Measurements from ENCODE around the gene NWD2.

NWD2 gene

DNA sequence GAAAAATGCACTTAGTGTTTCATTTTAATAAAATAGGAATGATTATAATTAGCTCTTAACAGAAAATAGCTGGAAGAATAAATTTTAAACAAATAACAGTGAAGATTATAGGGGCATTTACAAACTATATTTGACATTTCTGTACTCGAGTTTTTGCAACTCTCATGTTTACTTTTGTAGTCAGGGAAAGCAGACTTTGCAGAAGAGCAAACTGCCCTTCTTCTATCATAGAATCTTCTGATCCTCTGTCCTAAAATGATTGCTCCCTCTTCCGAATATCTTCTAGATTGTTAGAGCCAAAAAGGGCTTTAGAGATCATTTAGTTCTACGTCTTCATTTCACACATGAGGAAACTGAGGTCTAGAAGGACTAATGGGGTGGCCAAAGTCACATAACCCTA lies 222.7 kb downstream of the NWD2 start:
- H3K36me3 ChIP-seq (ENCODE audit: control insufficient read depth, insufficient read depth, low read length): no peaks in the 10 kb centered on the region
- no peak overlapping the region for H3K27ac ChIP-seq (ENCODE audit: low read length)
- WGBS (ENCODE audit: insufficient coverage, insufficient read length): no CpG with 5 or more reads among the region's 3 CpGs
- DNase-seq (ENCODE audit: low read depth, low spot score): no peak
- H3K4me3 ChIP-seq (ENCODE audit: low read length): no peak overlapping the region
- H3K27me3 ChIP-seq (ENCODE audit: control insufficient read depth, insufficient read depth, low read length): no peaks in the 10 kb centered on the region
- H3K4me1 ChIP-seq (ENCODE audit: control insufficient read depth, insufficient read depth, low read length): no peaks in the 10 kb centered on the region
- no peaks in the 10 kb centered on the region for H3K9me3 ChIP-seq (ENCODE audit: control insufficient read depth, insufficient read depth, low read length)

DNA sequence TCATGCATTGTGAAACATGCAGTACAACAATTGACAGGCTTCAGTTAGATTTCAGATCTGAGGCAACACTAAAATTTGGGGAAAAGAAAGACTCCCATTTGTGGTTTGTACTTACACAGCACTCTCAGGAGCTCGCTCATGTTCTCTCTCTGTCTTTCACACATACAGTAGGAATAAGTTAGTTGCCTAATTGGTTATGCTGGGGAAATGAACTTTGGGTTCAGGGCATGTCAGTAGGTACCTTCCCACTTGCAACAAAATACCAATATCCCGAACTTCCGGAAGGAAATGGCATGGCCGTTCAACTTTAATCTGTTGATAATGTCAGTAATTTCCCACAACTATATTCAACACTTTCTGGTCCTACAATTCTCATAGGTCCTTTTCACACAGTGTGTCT lies 223.3 kb downstream of the NWD2 start:
- Histone ChIP-seq H3K27ac (ENCODE audit: low read length) (no peak overlapping the region), H3K4me3 (ENCODE audit: low read length) (no peak overlapping the region), H3K4me1 (ENCODE audit: control insufficient read depth, insufficient read depth, low read length) (no peaks in the 10 kb centered on the region), H3K36me3 (ENCODE audit: control insufficient read depth, insufficient read depth, low read length) (no peaks in the 10 kb centered on the region), H3K27me3 (ENCODE audit: control insufficient read depth, insufficient read depth, low read length) (no peaks in the 10 kb centered on the region), H3K9me3 (ENCODE audit: control insufficient read depth, insufficient read depth, low read length) (no peaks in the 10 kb centered on the region)
- WGBS (ENCODE audit: insufficient coverage, insufficient read length): no CpG with 5 or more reads among the region's 4 CpGs
- DNase-seq (ENCODE audit: low read depth, low spot score): no peak

DNA sequence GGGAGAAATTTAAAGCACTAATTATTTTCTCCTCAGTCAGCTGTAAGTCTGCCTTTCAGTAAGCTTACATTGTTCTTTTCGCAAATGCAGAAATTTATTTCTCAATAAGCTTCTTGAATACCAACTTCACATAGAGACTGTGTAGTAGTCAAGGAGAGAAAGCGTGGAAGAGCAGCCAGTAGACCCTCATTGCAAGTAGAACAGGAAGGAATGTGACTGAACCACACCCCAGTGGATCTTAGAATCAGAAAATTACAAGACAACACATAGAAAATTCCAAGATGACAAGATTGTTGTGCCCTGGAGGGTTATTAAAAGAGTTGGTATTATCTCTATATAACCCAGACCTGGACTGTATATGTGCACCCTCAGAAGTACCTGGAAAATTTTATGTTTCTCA lies 224.7 kb downstream of the NWD2 start:
- Histone ChIP-seq H3K9me3 (ENCODE audit: control insufficient read depth, insufficient read depth, low read length) (no peaks in the 10 kb centered on the region), H3K27ac (ENCODE audit: low read length) (no peak overlapping the region), H3K27me3 (ENCODE audit: control insufficient read depth, insufficient read depth, low read length) (no peaks in the 10 kb centered on the region), H3K4me1 (ENCODE audit: control insufficient read depth, insufficient read depth, low read length) (no peaks in the 10 kb centered on the region), H3K36me3 (ENCODE audit: control insufficient read depth, insufficient read depth, low read length) (no peaks in the 10 kb centered on the region), H3K4me3 (ENCODE audit: low read length) (no peak overlapping the region)
- WGBS (ENCODE audit: insufficient coverage, insufficient read length): no CpG with 5 or more reads among the region's 2 CpGs
- no peak for DNase-seq (ENCODE audit: low read depth, low spot score)

DNA sequence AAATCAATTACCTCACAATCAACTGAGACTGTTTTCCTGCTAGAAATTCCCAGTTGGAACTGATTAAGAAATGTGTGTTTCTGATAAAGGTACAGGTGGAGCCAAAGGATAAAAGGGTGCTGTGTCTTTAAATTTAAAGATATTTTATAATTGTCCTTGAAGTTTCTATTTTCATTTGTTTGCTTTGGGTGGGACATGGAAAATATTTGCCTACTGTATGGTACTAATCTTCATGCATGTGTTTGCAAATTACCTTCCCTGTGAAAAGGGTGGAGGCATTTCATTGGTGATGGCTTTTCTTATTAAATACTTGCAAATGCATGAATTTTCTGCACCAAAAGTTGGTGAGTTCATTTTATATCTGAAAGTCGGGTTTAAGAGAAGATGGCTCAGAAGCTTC lies 225.7 kb downstream of the NWD2 start:
- no peaks in the 10 kb centered on the region for H3K9me3 ChIP-seq (ENCODE audit: control insufficient read depth, insufficient read depth, low read length)
- WGBS (ENCODE audit: insufficient coverage, insufficient read length): no CpG with 5 or more reads among the region's 1 CpG

DNA sequence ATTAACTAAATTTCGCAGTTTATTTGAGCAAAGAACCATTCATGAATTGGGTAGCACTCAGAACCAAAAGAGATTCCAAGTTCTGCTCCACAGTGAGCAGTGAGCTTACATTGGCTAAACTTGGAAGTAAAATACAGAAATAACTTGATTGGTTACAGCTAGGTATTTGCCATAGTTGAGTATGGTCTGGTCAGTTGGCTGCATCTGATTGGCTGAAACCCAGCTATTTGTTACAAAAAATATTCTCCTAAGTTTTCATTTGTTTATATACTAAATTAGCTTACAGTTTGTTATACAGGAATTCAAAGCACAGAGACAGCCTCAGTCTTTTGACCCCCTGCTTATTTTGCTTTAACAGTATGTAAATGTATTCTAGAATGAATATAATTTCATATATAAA lies 226.6 kb downstream of the NWD2 start:
- Histone ChIP-seq H3K27ac (ENCODE audit: low read length) (no peak overlapping the region), H3K27me3 (ENCODE audit: control insufficient read depth, insufficient read depth, low read length) (no peaks in the 10 kb centered on the region), H3K4me1 (ENCODE audit: control insufficient read depth, insufficient read depth, low read length) (no peaks in the 10 kb centered on the region), H3K9me3 (ENCODE audit: control insufficient read depth, insufficient read depth, low read length) (no peaks in the 10 kb centered on the region), H3K4me3 (ENCODE audit: low read length) (no peak overlapping the region), H3K36me3 (ENCODE audit: control insufficient read depth, insufficient read depth, low read length) (no peaks in the 10 kb centered on the region)
- WGBS (ENCODE audit: insufficient coverage, insufficient read length): no CpG with 5 or more reads among the region's 1 CpG
- no peak for DNase-seq (ENCODE audit: low read depth, low spot score)

More for the DNA sequence above, 225.7 kb downstream of the NWD2 start:
- H3K27ac ChIP-seq (ENCODE audit: low read length): no peak overlapping the region
- no peaks in the 10 kb centered on the region for H3K4me1 ChIP-seq (ENCODE audit: control insufficient read depth, insufficient read depth, low read length)
- no peak for DNase-seq (ENCODE audit: low read depth, low spot score)
- no peak overlapping the region for H3K4me3 ChIP-seq (ENCODE audit: low read length)
- H3K36me3 ChIP-seq (ENCODE audit: control insufficient read depth, insufficient read depth, low read length): no peaks in the 10 kb centered on the region
- H3K27me3 ChIP-seq (ENCODE audit: control insufficient read depth, insufficient read depth, low read length): no peaks in the 10 kb centered on the region

DNA sequence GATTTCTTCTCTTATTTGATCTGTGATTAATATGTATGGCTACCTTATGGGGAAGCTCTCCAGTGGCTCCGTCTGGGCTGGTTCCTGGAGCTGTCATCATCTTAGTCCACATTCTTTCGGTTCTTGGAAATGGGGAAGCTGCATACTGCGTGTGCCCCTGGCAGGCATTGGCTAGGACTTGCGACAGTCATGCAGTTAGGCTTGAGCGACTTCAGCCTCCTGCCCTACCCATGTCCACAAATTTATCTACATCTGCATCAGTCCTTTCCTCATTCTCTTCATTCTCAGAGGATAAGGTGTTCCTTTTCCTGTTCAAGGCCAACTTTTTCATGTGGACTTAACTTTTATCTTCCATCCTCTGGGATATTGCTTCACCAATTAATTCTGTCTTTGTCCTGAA lies 227.4 kb downstream of the NWD2 start:
- no peak overlapping the region for H3K27ac ChIP-seq (ENCODE audit: low read length)

DNA sequence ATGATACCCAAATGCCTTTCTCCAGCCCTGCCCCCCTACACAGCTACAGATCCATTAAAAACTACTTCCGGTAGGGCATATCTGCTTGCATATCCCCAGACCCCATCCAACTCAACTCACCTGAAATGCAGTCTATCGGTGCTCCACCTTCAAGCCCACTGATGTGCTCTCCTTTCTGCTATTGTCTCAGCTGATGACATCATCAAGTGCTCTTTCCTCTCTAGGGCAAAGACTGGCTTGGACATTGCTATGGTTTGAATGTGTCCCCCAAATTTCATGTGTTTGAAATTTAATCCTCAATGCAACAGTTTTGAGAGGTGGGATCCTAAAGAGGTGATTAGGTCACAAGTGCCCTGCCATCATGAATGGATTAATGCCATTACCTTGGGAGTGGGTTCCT lies 229.3 kb downstream of the NWD2 start:
- no CpG with 5 or more reads among the region's 2 CpGs for WGBS (ENCODE audit: insufficient coverage, insufficient read length)
- DNase-seq (ENCODE audit: low read depth, low spot score): no peak
- no peak overlapping the region for H3K27ac ChIP-seq (ENCODE audit: low read length)
- no peaks in the 10 kb centered on the region for H3K4me1 ChIP-seq (ENCODE audit: control insufficient read depth, insufficient read depth, low read length)
- H3K9me3 ChIP-seq (ENCODE audit: control insufficient read depth, insufficient read depth, low read length): no peaks in the 10 kb centered on the region
- no peak overlapping the region for H3K4me3 ChIP-seq (ENCODE audit: low read length)
- no peaks in the 10 kb centered on the region for H3K36me3 ChIP-seq (ENCODE audit: control insufficient read depth, insufficient read depth, low read length)
- no peaks in the 10 kb centered on the region for H3K27me3 ChIP-seq (ENCODE audit: control insufficient read depth, insufficient read depth, low read length)

More for the DNA sequence above, 227.4 kb downstream of the NWD2 start:
- no CpG with 5 or more reads among the region's 5 CpGs for WGBS (ENCODE audit: insufficient coverage, insufficient read length)
- Histone ChIP-seq H3K4me1 (ENCODE audit: control insufficient read depth, insufficient read depth, low read length) (no peaks in the 10 kb centered on the region), H3K27me3 (ENCODE audit: control insufficient read depth, insufficient read depth, low read length) (no peaks in the 10 kb centered on the region), H3K9me3 (ENCODE audit: control insufficient read depth, insufficient read depth, low read length) (no peaks in the 10 kb centered on the region), H3K4me3 (ENCODE audit: low read length) (no peak overlapping the region), H3K36me3 (ENCODE audit: control insufficient read depth, insufficient read depth, low read length) (no peaks in the 10 kb centered on the region)
- no peak for DNase-seq (ENCODE audit: low read depth, low spot score)

DNA sequence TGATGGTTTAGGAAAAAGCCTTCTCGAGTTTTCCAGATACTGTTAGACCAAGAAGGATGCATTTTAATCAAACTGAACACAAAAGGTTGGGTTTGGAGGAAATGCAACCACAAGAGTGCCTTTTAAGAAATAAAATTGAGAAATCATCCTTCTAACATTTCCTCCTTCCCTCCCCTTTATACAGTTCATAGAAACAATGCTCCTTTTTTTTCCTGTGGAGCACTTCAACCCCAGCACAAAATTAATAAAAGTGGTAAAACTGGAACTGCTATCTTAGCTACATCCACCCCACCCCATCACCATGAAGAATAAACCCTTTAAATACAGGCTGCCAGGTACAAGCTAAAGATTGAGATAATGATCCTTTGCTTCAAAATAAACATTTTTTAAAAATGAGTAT lies 230.5 kb downstream of the NWD2 start:
- DNase-seq (ENCODE audit: low read depth, low spot score): no peak

DNA sequence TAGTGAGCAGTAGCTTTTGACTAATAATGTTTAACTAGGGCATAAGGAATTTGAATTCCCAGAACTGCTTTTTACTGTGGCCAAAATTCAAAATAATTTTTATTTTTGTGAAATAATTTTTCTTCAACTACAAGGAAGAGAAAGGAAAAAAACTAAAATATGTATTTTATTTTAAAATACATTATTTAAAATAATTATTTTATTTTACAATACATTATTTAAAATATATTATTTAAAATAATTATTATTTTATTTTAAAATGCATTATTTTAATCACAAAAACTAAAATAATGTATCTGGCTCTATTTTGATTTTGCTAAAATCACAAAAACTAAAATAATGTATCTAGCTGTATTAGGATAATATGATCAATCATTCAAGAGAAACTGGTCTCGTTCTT lies 231.2 kb downstream of the NWD2 start:
- WGBS (ENCODE audit: insufficient coverage, insufficient read length): no CpG with 5 or more reads among the region's 1 CpG
- Histone ChIP-seq H3K4me1 (ENCODE audit: control insufficient read depth, insufficient read depth, low read length) (no peaks in the 10 kb centered on the region), H3K9me3 (ENCODE audit: control insufficient read depth, insufficient read depth, low read length) (no peaks in the 10 kb centered on the region), H3K36me3 (ENCODE audit: control insufficient read depth, insufficient read depth, low read length) (no peaks in the 10 kb centered on the region), H3K27ac (ENCODE audit: low read length) (no peak overlapping the region), H3K4me3 (ENCODE audit: low read length) (no peak overlapping the region), H3K27me3 (ENCODE audit: control insufficient read depth, insufficient read depth, low read length) (no peaks in the 10 kb centered on the region)
- no peak for DNase-seq (ENCODE audit: low read depth, low spot score)

More for the DNA sequence above, 230.5 kb downstream of the NWD2 start:
- Histone ChIP-seq H3K36me3 (ENCODE audit: control insufficient read depth, insufficient read depth, low read length) (no peaks in the 10 kb centered on the region), H3K9me3 (ENCODE audit: control insufficient read depth, insufficient read depth, low read length) (no peaks in the 10 kb centered on the region), H3K27ac (ENCODE audit: low read length) (no peak overlapping the region), H3K27me3 (ENCODE audit: control insufficient read depth, insufficient read depth, low read length) (no peaks in the 10 kb centered on the region), H3K4me3 (ENCODE audit: low read length) (no peak overlapping the region), H3K4me1 (ENCODE audit: control insufficient read depth, insufficient read depth, low read length) (no peaks in the 10 kb centered on the region)
- WGBS (ENCODE audit: insufficient coverage, insufficient read length): no CpG with 5 or more reads among the region's 1 CpG

DNA sequence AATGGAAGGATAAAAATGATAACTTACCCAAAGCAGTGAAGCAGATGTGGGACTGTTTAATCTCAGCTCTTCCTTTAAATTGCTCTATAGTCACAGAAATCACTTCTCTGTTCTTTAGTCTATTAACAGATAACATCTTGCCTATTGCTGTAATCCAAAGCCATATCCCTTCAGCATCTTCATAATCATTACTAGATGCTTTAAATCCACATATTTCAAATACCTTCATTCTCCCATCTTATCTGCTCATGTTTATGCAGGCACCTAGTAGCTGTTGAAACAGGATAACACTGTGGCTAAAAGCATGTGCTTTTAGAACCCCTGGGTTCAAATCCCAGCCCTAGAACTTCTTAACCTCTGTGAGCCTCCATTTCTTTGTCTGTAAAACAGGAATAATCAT lies 231.7 kb downstream of the NWD2 start:
- no peak for DNase-seq (ENCODE audit: low read depth, low spot score)
- Histone ChIP-seq H3K4me3 (ENCODE audit: low read length) (no peak overlapping the region), H3K36me3 (ENCODE audit: control insufficient read depth, insufficient read depth, low read length) (no peaks in the 10 kb centered on the region), H3K27me3 (ENCODE audit: control insufficient read depth, insufficient read depth, low read length) (no peaks in the 10 kb centered on the region), H3K4me1 (ENCODE audit: control insufficient read depth, insufficient read depth, low read length) (no peaks in the 10 kb centered on the region), H3K9me3 (ENCODE audit: control insufficient read depth, insufficient read depth, low read length) (no peaks in the 10 kb centered on the region), H3K27ac (ENCODE audit: low read length) (no peak overlapping the region)

DNA sequence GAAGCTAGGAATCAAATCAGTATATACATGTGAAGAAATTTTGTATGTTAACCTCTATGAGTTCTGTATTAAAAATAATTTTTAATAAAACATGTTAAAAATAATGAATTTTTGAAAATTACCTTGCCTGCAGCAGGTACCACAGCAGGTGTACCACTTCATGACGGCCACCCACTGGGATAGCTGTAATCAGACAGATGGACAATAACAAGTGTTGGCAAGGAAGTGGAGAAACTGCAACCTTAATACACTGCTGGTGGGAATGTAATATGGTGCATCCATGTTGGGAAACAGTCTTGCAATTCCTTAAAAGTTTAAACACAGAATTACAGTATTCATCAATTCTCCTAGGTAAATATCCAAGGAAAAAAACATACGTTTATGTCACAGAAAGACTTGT lies 232.1 kb downstream of the NWD2 start:
- no peak overlapping the region for H3K4me3 ChIP-seq (ENCODE audit: low read length)
- H3K4me1 ChIP-seq (ENCODE audit: control insufficient read depth, insufficient read depth, low read length): no peaks in the 10 kb centered on the region
- no peaks in the 10 kb centered on the region for H3K36me3 ChIP-seq (ENCODE audit: control insufficient read depth, insufficient read depth, low read length)
- no peaks in the 10 kb centered on the region for H3K27me3 ChIP-seq (ENCODE audit: control insufficient read depth, insufficient read depth, low read length)
- H3K9me3 ChIP-seq (ENCODE audit: control insufficient read depth, insufficient read depth, low read length): no peaks in the 10 kb centered on the region
- no peak for DNase-seq (ENCODE audit: low read depth, low spot score)
- whole genome bisulfite sequencing (ENCODE audit: insufficient coverage, insufficient read length): no CpG with 5 or more reads among the region's 2 CpGs
- H3K27ac ChIP-seq (ENCODE audit: low read length): no peak overlapping the region

Data from iPS DF 6.9 (cell line).